HEK293 (cell line): Measurements from ENCODE around the gene BMPR2.

Experiments
- CTCF ChIA-PET: fragments of 350-600 bp; formaldehyde crosslinking; extraction: SDS; loops from one replicate; lab custom pipeline; 2021; ENCODE audit warnings: antibody characterized with exemption; lab: Yijun Ruan, JAX
- POLR2A ChIA-PET: fragments of 300-600 bp; formaldehyde crosslinking; extraction: SDS; loops from one replicate; lab custom pipeline; 2020; ENCODE audit warnings: antibody characterized with exemption, inconsistent platforms; lab: Yijun Ruan, JAX
- H3K27ac ChIP-seq: fragments of 200-500 bp; sonication (Bioruptor generic); 2 replicates; pipeline ENCODE4 v1.5.1; 2014; ENCODE audit warnings: low read depth, low read length, control low read depth, inconsistent platforms; ENCODE audit errors: extremely low read depth
- H3K36me3 ChIP-seq, 2 experiments: fragments of 200-500 bp in 1 of 2; sonication (Bioruptor generic) in 1 of 2; 1 replicate in 1 of 2; 2 replicates in 1 of 2; pipeline ENCODE4 v1.5.1; 2014 to 2017; ENCODE audit warnings: inconsistent platforms in 2 of 2, low read length in 2 of 2; ENCODE audit not compliant: control insufficient read depth in 2 of 2, insufficient read depth in 1 of 2
- H3K4me1 ChIP-seq: fragments of 200-500 bp; sonication (Bioruptor generic); 2 replicates; pipeline ENCODE4 v1.5.1; 2014; ENCODE audit warnings: mild to moderate bottlenecking, low read length, inconsistent platforms; ENCODE audit not compliant: control insufficient read depth, insufficient read depth
- H3K4me3 ChIP-seq: 2 replicates; pipeline ENCODE4 v1.5.1; 2011; ENCODE audit warnings: low read depth, mild to moderate bottlenecking, control low read depth, low read length, moderate library complexity
- H3K9me3 ChIP-seq: fragments of 200-500 bp; sonication (Bioruptor generic); 2 replicates; pipeline ENCODE4 v1.5.1; 2014; ENCODE audit warnings: low read depth, low read length, inconsistent platforms; ENCODE audit not compliant: control insufficient read depth, insufficient read depth
- KLF8 ChIP-seq: fragments of 450-650 bp; formaldehyde crosslinking; IDR thresholded peaks from 2 replicates; pipeline ENCODE4 v1.5.1; 2016; ENCODE audit warnings: missing biosample characterization, missing genetic modification characterization
- SCRT1 ChIP-seq: fragments of 450-650 bp; formaldehyde crosslinking; IDR thresholded peaks from 2 replicates; pipeline ENCODE4 v1.5.1; 2016; ENCODE audit warnings: missing biosample characterization, missing genetic modification characterization, borderline replicate concordance
- SP7 ChIP-seq: fragments of 450-650 bp; formaldehyde crosslinking; IDR thresholded peaks from 2 replicates; pipeline ENCODE4 v1.5.1; 2016; ENCODE audit warnings: missing biosample characterization, missing genetic modification characterization
- TRIM28 ChIP-seq: IDR thresholded peaks from 2 replicates; pipeline ENCODE4 v1.6.1; 2011; ENCODE audit warnings: low read length, control low read depth, borderline replicate concordance
- YY1 ChIP-seq: fragments of 450-650 bp; formaldehyde crosslinking; IDR thresholded peaks from 2 replicates; pipeline ENCODE4 v1.5.1; 2018; ENCODE audit warnings: missing biosample characterization, missing genetic modification characterization
- ZBTB20 ChIP-seq: fragments of 450-650 bp; formaldehyde crosslinking; IDR thresholded peaks from 2 replicates; pipeline ENCODE4 v1.5.1; 2016; ENCODE audit warnings: missing biosample characterization, missing genetic modification characterization
- ZBTB7A ChIP-seq: fragments of 450-650 bp; formaldehyde crosslinking; IDR thresholded peaks from 2 replicates; pipeline ENCODE4 v1.5.1; 2016; ENCODE audit warnings: low read depth, missing biosample characterization, missing genetic modification characterization
- ZIC2 ChIP-seq: fragments of 450-650 bp; formaldehyde crosslinking; IDR thresholded peaks from 2 replicates; pipeline ENCODE4 v1.5.1; 2016; ENCODE audit warnings: missing biosample characterization, missing genetic modification characterization
- ZNF16 ChIP-seq: fragments of 450-650 bp; formaldehyde crosslinking; IDR thresholded peaks from 2 replicates; pipeline ENCODE4 v1.5.1; 2016; ENCODE audit warnings: low read depth, missing biosample characterization, missing genetic modification characterization
- ZNF184 ChIP-seq: fragments of 450-650 bp; IDR thresholded peaks from 2 replicates; pipeline ENCODE4 v1.5.1; 2018; ENCODE audit warnings: missing biosample characterization, mild to moderate bottlenecking, missing genetic modification characterization
- ZNF292 ChIP-seq: fragments of 450-650 bp; formaldehyde crosslinking; IDR thresholded peaks from 2 replicates; pipeline ENCODE4 v1.5.1; 2016; ENCODE audit warnings: low read depth, missing biosample characterization, missing genetic modification characterization, borderline replicate concordance
- ZNF311 ChIP-seq: fragments of 450-650 bp; formaldehyde crosslinking; IDR thresholded peaks from 2 replicates; pipeline ENCODE4 v1.5.1; 2017; ENCODE audit warnings: missing biosample characterization, missing genetic modification characterization, borderline replicate concordance
- ZNF341 ChIP-seq: fragments of 450-650 bp; formaldehyde crosslinking; IDR thresholded peaks from 2 replicates; pipeline ENCODE4; 2016; ENCODE audit warnings: low read depth, missing biosample characterization, missing genetic modification characterization
- ZNF600 ChIP-seq: fragments of 450-650 bp; formaldehyde crosslinking; IDR thresholded peaks from 2 replicates; pipeline ENCODE4 v1.5.1; 2016; ENCODE audit warnings: missing biosample characterization, missing genetic modification characterization
- ZXDB ChIP-seq: fragments of 450-650 bp; formaldehyde crosslinking; IDR thresholded peaks from 2 replicates; pipeline ENCODE4 v1.5.1; 2016; ENCODE audit warnings: missing biosample characterization, missing genetic modification characterization
- TF ChIP-seq, protein P1 (sequence below): fragments of 450-650 bp; formaldehyde crosslinking; IDR thresholded peaks from 2 replicates; pipeline ENCODE4 v1.5.1; 2016; ENCODE audit warnings: missing biosample characterization, missing genetic modification characterization
- TF ChIP-seq, protein P2 (sequence below): fragments of 450-650 bp; formaldehyde crosslinking; IDR thresholded peaks from 2 replicates; pipeline ENCODE4 v1.5.1; 2016; ENCODE audit warnings: missing biosample characterization, missing genetic modification characterization
- TF ChIP-seq, protein P3 (sequence below): fragments of 450-650 bp; formaldehyde crosslinking; IDR thresholded peaks from 2 replicates; pipeline ENCODE4 v1.5.1; 2016; ENCODE audit warnings: missing biosample characterization, missing genetic modification characterization
- TF ChIP-seq, protein P4 (sequence below): fragments of 450-650 bp; formaldehyde crosslinking; IDR thresholded peaks from 2 replicates; pipeline ENCODE4 v1.5.1; 2016; ENCODE audit warnings: missing biosample characterization, missing genetic modification characterization
- TF ChIP-seq, protein P5 (sequence below): fragments of 450-650 bp; formaldehyde crosslinking; optimal IDR thresholded peaks from 2 replicates; pipeline ENCODE3; 2016; ENCODE audit warnings: missing biosample characterization, mild to moderate bottlenecking, missing genetic modification characterization
- TF ChIP-seq, protein P6 (sequence below): fragments of 450-650 bp; formaldehyde crosslinking; IDR thresholded peaks from 2 replicates; pipeline ENCODE4 v1.5.1; 2017; ENCODE audit warnings: missing biosample characterization, missing genetic modification characterization

BMPR2 gene

DNA sequence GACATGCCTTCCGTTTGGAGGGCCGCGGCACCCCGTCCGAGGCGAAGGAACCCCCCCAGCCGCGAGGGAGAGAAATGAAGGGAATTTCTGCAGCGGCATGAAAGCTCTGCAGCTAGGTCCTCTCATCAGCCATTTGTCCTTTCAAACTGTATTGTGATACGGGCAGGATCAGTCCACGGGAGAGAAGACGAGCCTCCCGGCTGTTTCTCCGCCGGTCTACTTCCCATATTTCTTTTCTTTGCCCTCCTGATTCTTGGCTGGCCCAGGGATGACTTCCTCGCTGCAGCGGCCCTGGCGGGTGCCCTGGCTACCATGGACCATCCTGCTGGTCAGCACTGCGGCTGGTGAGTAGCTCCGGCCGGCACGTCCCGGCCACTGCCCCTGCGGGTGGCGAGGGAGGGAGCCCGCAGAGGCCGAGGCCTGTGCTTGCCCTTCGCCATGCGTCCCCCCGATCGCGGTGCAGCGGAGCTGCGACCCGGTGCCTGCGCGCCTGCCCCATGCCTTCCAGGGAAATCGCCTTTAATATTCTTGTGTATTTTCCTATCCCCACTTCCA lies 1.2 kb downstream of the BMPR2 start:
- POLR2A ChIA-PET = interaction anchor here (0.6 to 1.5 kb wide), 3 partner anchors 11 to 60 kb away, joined by 4 read pairs; no protein-coding TSS in a partner anchor
- Histone ChIP-seq H3K36me3 (no peaks in the 10 kb centered on the region; a peak in 1 of 3 replicates), H3K9me3 (no peaks in the 10 kb centered on the region), H3K4me3 (peak overlapping the region; percentile 99), H3K27ac (peak overlapping the region; percentile 99)
- TF ChIP-seq, protein P1, sequence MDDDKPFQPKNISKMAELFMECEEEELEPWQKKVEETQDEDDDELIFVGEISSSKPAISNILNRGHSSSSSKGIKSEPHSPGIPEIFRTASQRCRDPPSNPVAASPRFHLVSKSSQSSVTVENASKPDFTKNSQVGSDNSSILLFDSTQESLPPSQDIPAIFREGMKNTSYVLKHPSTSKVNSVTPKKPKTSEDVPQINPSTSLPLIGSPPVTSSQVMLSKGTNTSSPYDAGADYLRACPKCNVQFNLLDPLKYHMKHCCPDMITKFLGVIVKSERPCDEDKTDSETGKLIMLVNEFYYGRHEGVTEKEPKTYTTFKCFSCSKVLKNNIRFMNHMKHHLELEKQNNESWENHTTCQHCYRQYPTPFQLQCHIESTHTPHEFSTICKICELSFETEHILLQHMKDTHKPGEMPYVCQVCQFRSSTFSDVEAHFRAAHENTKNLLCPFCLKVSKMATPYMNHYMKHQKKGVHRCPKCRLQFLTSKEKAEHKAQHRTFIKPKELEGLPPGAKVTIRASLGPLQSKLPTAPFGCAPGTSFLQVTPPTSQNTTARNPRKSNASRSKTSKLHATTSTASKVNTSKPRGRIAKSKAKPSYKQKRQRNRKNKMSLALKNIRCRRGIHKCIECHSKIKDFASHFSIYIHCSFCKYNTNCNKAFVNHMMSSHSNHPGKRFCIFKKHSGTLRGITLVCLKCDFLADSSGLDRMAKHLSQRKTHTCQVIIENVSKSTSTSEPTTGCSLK (tag by site-specific recombination) = no peak
- TF ChIP-seq ZIC2 (tag by site-specific recombination) = peak; percentile 40; the same call in 1 of the 2 replicates
- TF ChIP-seq, protein P2, sequence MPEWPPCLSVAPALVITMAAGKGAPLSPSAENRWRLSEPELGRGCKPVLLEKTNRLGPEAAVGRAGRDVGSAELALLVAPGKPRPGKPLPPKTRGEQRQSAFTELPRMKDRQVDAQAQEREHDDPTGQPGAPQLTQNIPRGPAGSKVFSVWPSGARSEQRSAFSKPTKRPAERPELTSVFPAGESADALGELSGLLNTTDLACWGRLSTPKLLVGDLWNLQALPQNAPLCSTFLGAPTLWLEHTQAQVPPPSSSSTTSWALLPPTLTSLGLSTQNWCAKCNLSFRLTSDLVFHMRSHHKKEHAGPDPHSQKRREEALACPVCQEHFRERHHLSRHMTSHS (tag by site-specific recombination) = no peak
- TF ChIP-seq, protein P3, sequence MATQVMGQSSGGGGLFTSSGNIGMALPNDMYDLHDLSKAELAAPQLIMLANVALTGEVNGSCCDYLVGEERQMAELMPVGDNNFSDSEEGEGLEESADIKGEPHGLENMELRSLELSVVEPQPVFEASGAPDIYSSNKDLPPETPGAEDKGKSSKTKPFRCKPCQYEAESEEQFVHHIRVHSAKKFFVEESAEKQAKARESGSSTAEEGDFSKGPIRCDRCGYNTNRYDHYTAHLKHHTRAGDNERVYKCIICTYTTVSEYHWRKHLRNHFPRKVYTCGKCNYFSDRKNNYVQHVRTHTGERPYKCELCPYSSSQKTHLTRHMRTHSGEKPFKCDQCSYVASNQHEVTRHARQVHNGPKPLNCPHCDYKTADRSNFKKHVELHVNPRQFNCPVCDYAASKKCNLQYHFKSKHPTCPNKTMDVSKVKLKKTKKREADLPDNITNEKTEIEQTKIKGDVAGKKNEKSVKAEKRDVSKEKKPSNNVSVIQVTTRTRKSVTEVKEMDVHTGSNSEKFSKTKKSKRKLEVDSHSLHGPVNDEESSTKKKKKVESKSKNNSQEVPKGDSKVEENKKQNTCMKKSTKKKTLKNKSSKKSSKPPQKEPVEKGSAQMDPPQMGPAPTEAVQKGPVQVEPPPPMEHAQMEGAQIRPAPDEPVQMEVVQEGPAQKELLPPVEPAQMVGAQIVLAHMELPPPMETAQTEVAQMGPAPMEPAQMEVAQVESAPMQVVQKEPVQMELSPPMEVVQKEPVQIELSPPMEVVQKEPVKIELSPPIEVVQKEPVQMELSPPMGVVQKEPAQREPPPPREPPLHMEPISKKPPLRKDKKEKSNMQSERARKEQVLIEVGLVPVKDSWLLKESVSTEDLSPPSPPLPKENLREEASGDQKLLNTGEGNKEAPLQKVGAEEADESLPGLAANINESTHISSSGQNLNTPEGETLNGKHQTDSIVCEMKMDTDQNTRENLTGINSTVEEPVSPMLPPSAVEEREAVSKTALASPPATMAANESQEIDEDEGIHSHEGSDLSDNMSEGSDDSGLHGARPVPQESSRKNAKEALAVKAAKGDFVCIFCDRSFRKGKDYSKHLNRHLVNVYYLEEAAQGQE = peak; percentile 89
- TF ChIP-seq, protein P4, sequence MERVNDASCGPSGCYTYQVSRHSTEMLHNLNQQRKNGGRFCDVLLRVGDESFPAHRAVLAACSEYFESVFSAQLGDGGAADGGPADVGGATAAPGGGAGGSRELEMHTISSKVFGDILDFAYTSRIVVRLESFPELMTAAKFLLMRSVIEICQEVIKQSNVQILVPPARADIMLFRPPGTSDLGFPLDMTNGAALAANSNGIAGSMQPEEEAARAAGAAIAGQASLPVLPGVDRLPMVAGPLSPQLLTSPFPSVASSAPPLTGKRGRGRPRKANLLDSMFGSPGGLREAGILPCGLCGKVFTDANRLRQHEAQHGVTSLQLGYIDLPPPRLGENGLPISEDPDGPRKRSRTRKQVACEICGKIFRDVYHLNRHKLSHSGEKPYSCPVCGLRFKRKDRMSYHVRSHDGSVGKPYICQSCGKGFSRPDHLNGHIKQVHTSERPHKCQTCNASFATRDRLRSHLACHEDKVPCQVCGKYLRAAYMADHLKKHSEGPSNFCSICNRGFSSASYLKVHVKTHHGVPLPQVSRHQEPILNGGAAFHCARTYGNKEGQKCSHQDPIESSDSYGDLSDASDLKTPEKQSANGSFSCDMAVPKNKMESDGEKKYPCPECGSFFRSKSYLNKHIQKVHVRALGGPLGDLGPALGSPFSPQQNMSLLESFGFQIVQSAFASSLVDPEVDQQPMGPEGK (tag by site-specific recombination) = peak; percentile 28; the same call in 1 of the 2 replicates
- TF ChIP-seq SP7 (tag by site-specific recombination) = no peak
- TF ChIP-seq ZNF341 (tag by site-specific recombination) = 0 out of 2 replicates have a peak, but pooled peaks have one; percentile 0
- TF ChIP-seq ZXDB (tag by site-specific recombination) = 0 out of 2 replicates have a peak, but pooled peaks have one; percentile 42
- peak; percentile 16; the same call in 1 of the 2 replicates for TF ChIP-seq KLF8
- TF ChIP-seq YY1 = 0 out of 2 replicates have a peak, but pooled peaks have one; percentile 16
- TF ChIP-seq ZBTB7A (tag by site-specific recombination) = no peak
- TF ChIP-seq, protein P5, sequence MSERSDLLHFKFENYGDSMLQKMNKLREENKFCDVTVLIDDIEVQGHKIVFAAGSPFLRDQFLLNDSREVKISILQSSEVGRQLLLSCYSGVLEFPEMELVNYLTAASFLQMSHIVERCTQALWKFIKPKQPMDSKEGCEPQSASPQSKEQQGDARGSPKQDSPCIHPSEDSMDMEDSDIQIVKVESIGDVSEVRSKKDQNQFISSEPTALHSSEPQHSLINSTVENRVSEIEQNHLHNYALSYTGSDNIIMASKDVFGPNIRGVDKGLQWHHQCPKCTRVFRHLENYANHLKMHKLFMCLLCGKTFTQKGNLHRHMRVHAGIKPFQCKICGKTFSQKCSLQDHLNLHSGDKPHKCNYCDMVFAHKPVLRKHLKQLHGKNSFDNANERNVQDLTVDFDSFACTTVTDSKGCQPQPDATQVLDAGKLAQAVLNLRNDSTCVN (tag by site-specific recombination) = peak; percentile 48
- TF ChIP-seq ZNF184 = no peak
- TF ChIP-seq TRIM28 = 0 out of 2 replicates have a peak, but pooled peaks have one; percentile 23
- no peak for TF ChIP-seq SCRT1
- no peak for TF ChIP-seq ZNF311 (tag by site-specific recombination)
- TF ChIP-seq ZNF292 (tag by site-specific recombination) = no peak
- TF ChIP-seq ZNF600 = peak; percentile 40
- TF ChIP-seq ZNF16 (tag by site-specific recombination) = no peak
- TF ChIP-seq, protein P6, sequence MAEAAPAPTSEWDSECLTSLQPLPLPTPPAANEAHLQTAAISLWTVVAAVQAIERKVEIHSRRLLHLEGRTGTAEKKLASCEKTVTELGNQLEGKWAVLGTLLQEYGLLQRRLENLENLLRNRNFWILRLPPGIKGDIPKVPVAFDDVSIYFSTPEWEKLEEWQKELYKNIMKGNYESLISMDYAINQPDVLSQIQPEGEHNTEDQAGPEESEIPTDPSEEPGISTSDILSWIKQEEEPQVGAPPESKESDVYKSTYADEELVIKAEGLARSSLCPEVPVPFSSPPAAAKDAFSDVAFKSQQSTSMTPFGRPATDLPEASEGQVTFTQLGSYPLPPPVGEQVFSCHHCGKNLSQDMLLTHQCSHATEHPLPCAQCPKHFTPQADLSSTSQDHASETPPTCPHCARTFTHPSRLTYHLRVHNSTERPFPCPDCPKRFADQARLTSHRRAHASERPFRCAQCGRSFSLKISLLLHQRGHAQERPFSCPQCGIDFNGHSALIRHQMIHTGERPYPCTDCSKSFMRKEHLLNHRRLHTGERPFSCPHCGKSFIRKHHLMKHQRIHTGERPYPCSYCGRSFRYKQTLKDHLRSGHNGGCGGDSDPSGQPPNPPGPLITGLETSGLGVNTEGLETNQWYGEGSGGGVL (tag by site-specific recombination) = no peak
- TF ChIP-seq ZBTB20 = peak; percentile 30; the same call in 1 of the 2 replicates
- TF ChIP-seq, all 188 proteins: peak for 11
- CTCF ChIA-PET = no interaction called here
- H3K4me1 ChIP-seq = peaks cover 11% of the 10 kb centered on the region; the same call in 1 of the 2 replicates
